NCI-H2107 treated with DMSO at 0.1 percent for 48 hours (cell line): ENCODE data around the gene BACE2.
A peak's percentile ranks its signal among the peaks of the same experiment; 100 is the strongest.
"Not testable (repeated sequence)": the region's sequence is repeated elsewhere in the genome, so short reads cannot be mapped to it uniquely, and the experiment has no call there.

Source experiments
- DNase-seq: peaks from one replicate; lab custom pipeline; 2025; ENCODE audit not compliant: unreplicated experiment; lab: John Stamatoyannopoulos, UW

Gene BACE2

DNA sequence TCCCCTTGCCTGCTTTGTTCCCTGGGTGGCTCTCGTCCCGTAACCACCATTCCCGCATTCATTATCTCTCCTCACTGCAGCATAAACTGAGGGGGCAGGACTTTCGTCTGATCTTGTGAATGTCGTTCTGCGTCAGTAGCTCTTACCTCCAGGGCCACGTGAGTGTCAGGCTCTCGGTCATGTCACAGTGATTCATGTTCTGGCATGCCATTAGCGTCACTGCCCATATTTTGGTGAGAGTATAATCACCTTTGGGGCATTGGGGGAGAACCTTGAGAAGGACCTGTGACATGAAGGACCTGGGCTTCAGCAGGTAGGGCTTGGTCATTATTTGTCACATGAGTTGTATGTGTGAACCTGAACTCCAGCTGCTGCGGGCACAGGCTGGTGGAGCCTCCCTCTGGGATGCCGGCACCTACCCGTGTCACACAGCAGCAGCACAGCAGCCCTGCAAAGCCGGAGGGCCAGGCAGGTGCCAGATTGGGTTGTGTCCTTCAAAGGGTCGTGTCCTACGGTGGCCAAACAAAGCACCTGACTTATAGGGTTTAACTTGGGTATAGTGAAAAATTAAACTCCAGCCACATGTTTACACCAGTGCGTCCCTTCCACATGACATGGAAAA is 68.5 kb downstream of the BACE2 start:
- no peak for DNase-seq

DNA sequence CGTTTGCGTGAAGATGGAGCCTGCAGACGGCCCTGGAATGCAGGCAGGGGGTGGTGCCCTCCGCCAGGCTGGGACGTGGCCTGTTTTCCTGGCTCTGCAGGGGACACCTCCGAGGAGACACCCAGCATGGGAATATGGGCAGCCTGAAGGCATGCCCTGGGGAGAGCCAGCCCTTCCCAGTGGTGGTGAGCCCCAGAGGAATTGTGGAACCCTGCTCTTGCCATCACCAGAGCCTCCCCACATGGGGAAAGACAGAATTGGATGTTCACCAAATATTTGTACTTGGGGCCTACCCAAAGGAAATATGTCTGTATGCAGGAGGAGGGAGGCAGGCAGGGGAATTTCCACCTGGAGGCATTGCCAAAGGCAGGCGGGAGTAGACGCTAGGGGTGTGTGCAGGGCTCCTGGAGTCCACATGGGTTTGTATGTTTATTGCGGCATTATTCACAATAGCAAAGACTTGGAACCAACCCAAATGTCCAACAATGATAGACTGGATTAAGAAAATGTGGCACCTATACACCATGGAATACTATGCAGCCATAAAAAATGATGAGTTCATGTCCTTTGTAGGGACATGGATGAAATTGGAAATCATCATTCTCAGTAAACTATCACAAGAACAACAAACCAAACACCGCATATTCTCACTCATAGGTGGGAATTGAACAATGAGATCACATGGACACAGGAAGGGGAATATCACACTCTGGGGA is 70.3 kb downstream of the BACE2 start:
- not testable (repeated sequence) for DNase-seq

DNA sequence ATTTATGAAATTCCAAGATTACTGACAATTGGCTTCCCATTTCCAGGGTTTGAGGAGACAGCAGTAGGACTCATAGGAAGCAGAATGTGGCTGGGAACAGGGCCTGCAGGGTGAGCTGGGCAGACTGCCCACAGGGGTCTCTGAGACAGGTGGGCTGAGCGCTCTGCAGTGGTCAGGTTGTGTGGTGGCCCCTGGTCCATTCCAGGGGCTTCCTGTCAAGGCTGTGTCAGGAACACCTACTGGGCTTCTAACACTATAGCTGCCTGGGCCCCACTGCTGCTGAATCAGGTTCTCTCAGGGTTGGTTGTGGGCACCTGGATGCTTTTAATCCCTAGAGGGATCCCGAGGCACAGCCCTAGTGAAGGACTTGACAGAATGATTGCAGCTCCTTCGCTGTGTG is 72.1 kb downstream of the BACE2 start:
- DNase-seq, result peak; percentile 2

DNA sequence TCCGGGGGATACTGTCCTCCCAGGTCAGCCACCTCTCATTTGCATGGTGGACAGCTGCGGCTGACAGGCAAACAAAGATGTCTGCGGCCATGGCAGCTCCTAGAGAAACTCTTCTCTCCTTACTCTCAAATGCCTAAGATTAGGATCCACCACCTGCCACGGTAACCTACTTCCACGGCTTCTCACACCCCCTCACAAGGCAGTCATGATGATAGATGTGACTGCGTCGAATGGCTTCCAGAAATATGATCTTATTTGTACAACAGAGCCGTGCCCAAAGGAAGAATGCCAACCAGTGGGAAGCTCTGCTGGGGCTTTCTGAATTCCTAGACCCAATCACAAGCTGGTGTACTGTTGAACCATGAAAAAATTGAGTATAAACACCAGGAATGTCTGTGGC is 73.4 kb downstream of the BACE2 start:
- DNase-seq, result peak; percentile 5

DNA sequence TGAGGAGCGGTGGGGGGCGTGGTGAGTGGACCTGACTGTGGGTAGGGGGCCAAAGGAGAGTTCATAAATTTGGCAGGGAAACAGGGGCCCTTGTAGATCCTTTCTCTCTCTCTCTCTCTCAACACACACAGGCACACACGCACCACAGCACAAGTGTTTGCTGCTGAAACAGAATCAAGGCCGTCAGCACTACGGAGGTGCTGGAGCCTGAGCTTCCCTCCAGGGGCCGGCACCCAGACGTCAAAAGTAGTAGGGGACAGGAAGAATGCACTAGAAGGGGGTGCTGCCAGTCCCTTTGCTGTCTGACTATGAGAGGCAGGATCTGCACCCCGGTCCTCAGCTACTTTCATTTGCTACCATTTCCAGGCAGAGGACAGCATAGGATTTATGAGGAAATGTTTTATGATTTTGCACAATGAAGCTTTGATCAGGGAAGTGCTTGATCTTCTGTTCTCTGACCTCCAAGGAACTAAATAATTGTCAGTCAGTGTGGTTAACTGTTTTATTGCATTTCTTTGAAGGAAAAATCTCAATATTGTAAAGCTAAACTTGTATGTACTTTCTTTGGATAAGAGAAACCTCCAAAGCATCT is 74.4 kb downstream of the BACE2 start:
- no peak for DNase-seq

DNA sequence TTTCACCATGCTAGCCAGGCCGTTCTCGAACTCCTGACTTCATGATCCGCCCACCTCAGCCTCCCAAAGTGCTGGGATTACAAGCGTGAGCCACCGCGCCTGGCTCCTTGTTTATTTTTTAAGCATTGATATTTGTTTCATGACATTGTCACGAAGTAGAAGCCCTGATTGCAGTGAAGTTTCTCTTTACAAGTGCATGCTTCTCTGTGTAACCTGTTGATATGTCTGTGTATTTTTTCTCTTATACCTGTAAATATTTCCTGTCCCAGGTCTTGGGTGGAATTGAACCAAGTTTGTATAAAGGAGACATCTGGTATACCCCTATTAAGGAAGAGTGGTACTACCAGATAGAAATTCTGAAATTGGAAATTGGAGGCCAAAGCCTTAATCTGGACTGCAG is 75.1 kb downstream of the BACE2 start:
- no peak for DNase-seq

DNA sequence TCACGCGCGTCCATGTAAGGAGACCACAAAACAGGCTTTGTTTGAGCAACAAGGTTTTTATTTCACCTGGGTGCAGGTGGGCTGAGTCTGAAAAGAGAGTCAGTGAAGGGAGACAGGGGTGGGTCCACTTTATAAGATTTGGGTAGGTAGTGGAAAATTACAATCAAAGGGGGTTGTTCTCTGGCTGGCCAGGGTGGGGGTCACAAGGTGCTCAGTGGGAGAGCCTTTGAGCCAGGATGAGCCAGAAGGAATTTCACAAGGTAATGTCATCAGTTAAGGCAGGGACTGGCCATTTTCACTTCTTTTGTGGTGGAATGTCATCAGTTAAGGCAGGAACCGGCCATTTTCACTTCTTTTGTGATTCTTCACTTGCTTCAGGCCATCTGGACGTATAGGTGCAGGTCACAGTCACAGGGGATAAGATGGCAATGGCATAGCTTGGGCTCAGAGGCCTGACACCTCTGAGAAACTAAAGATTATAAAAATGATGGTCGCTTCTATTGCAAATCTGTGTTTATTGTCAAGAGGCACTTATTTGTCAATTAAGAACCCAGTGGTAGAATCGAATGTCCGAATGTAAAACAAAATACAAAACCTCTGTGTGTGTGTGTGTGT is 76.4 kb downstream of the BACE2 start:
- not testable (repeated sequence) for DNase-seq

DNA sequence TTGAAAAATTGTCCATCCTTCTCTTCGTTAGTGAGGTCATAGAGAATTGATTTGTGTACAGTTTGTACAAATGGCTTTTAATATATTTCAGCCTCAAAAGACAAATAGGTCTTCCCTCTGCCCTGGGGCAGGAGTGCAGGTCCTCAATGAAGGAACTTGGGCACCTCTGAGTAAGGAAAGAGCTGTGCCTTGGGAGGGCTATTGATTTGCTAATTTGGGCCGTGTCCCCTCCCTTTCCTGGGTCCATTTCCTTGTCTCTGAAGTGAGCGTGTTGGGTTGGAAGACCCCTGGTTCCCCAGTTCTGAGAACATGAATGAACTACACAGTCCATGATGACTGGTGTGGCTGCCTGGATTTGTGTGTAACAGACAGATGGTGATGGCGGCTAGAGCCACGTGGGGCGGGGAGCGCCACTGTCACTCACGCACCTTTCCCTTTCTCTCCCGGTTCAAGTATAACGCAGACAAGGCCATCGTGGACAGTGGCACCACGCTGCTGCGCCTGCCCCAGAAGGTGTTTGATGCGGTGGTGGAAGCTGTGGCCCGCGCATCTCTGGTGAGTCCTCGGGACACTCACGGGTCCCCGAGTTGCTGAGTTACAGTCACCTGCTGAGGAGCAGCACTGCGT is 77.7 kb downstream of the BACE2 start:
- no peak for DNase-seq

DNA sequence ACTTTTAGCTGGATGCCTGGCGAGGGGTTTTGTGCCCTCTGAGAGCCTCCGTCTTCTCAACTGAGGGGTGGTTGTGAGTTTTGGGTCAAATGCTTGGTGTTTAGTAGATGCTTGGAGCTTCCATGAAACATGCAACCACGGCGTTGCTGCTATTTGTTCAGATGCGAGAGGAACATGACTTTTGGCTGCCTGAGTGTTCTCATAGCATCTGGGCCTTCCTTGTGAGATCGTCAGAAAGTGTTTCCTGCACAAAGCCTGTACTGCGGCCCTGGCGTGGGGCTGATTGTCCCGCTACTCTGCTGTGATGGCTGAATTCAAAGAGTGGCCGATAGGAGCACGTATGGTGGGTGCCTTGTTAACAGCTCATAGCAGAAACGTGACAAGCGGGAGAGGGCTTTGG is 78.8 kb downstream of the BACE2 start:
- no peak for DNase-seq

DNA sequence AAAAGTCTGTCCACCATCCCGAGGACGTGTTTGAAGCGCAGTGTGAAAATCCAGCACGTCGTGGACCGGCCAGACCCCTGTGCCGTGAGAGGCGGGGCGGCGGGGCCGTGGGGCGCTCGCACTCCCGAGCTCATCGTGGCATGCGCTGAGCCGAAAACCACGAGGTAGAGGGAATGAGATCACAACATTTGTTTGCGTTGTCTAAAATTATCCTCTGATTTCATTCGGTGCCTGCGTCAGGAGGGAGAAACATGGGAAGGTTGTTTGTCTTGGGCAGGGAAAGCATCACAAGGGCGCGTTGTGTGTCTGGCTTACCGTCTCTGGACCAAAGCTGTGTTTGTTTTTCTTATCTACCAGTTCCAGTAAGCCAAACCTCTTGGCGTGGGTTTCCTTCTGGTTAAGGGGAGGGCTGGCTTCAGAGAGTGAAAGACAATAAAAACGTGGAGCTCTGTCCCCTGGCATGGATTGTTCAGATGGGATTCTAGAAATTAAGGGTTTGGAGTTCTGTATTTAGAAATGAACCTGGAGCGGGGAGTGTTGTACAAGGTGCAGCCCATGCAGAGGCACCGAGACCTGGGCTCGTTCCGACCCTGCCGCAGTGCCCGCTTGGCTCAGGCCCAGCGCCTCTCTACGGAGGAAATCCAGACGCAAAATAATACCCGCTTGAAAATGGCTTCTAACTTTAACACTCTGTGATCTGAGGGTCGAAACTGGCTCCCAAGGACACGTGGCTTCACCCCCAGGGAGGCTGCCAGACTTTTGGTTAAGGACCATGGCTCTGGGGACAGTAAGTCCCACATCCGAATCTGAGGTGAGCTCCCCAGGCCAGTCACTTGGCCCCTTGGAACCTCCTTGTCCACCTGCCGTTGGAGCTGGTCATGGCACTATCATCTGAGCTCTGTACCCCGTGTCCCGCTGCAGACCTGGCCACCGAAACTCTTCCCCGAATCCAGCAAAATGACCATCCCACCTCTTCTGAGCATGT is 79.9 kb downstream of the BACE2 start:
- DNase-seq, result no peak

DNA sequence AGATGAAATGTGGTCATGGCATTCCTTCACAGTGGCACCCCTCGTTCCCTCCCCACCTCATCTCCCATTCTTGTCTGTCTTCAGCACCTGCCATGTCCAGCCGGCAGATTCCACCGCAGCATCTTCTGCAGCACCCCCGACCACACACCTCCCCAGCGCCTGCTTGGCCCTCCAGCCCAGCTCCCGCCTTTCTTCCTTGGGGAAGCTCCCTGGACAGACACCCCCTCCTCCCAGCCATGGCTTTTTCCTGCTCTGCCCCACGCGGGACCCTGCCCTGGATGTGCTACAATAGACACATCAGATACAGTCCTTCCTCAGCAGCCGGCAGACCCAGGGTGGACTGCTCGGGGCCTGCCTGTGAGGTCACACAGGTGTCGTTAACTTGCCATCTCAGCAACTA is 81.5 kb downstream of the BACE2 start:
- DNase-seq, result no peak

DNA sequence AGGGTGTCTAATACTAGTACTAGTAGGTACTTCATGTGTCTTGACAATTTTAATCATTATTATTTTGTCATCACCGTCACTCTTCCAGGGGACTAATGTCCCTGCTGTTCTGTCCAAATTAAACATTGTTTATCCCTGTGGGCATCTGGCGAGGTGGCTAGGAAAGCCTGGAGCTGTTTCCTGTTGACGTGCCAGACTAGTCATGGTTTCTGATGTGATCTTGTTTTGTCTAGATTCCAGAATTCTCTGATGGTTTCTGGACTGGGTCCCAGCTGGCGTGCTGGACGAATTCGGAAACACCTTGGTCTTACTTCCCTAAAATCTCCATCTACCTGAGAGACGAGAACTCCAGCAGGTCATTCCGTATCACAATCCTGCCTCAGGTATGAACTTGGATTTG is 82.6 kb downstream of the BACE2 start:
- DNase-seq, result no peak

DNA sequence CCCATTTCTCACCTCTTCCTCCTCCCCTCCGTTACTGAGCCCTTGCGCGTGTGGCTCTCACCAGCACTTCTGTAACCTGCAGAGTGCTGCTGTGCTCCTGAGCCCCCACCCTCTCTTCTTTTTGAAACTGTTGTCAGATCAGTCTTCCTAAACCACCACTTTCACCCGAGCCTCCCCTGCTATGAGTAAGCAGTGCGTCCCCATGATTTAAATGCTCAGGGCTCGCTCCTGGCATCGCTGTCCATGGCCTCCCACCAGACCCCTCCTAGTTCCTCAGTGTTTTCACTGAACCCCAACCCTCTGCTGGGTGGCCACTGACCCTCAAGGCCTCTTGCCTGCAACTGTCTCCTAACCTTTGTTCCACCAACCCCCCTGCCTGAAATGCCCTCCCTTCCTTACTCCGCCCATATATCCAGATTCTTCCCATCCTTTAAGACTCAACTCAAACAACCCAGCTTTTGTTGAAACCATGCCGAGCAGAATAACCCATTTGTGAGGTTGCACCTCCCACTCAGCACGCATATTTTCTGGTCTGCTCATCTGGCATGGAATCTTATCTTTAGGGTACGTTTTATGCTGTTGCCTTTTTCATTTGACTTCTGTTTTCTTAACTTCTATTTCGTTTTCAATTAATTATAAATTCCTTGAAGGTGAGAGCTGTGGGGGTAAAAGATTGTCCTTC is 84.1 kb downstream of the BACE2 start:
- DNase-seq, result no peak

DNA sequence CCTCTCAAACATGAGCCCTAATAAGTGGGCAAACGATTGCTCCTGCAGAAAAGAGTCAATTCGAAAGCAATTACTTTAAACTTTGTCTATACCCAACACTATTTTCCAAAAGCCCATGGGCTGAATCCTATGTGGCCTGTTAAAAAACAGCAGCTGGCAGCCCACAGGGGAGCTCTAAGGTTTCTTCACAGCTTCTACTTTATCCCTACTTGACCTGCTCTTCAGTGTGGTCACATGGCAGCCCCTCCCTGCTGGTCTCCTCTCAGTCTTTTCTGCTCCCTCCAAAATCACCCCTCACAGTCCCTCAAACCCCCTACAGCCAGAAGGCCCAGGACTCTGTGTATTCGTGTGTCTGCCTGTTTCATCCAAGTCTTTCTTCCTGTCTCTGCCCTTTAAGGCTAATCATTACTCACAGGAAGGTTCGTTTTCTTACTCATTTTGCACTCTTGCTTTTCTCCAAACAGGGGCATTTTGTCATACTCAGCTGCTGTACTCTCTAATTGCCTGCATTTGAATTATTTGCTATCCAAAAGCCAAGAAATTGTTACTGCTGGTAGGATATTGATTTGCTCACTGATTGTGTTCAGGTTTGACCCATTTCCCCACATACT is 86.2 kb downstream of the BACE2 start:
- DNase-seq, result no peak

DNA sequence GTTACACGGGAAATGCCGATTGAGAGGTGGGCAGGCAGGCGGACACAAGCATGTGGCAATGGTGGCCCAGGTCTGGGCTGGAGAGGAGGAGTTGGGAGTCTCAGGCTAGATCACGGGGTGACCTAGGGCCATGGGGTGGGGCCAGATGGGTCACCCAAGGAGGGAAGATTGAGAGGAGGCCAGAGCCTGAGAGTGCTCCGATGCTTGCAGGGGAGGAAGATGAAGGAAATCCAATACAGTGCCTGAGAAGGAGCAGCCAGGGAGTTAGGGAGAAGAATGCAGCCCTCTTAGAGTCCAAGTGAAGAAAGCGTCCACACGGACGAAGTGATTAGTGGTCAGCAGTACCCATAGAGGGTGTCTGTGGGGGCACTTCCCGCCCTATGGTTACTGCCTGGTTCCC is 87.2 kb downstream of the BACE2 start:
- DNase-seq, result no peak

DNA sequence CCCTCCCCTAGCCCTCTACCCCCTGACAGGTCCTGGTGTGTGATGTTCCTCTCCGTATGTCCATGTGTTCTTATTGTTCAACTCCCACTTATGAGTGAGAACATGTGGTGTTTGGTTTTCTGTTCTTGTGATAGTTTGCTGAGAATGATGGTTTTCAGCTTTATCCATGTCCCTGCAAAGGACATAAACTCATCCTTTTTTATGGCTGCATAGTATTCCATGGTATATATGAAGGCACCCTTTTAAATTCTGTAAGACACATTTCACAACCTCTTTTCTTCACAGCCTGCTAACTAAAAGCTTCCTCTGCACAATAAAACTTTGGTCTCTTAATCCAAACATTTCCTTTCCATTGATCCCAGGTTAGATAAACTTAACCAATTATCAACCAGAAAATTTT is 88.3 kb downstream of the BACE2 start:
- DNase-seq, result not testable (repeated sequence)

DNA sequence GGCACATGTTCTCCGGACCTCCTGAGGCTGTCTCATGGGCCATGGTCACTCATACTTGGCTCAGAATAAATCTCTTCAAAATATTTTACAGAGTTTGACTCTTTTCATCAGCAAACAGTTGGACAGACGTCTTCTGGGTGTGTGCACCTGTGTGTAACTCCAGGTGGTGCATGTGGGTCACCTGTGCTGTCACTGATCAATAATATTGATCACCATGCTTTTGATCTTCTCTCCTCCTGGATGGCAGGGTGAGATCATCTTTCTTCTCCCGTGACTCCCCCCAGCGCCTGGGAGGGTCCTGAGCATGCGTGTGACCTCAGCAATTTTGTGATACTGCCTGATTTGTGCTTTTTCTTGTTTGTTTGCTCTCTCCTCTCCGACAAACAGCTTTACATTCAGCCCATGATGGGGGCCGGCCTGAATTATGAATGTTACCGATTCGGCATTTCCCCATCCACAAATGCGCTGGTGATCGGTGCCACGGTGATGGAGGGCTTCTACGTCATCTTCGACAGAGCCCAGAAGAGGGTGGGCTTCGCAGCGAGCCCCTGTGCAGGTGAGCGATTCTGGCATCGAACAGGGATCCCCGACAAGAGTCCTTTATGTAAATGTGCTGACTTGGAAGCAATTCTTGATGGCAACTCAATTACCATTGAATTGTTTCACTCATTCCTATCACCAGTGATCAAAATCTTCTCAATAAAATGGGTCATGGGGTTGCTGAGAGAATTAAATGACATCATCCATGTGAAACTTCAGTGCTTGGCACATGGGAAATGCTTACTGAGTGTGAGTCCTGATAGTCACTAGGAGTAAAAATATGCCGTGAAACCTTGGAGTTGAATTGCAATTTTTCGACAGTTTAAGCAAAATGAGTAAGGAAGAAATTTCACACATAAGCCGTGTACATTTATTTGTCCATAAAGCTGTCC is 89.1 kb downstream of the BACE2 start:
- no peak for DNase-seq

DNA sequence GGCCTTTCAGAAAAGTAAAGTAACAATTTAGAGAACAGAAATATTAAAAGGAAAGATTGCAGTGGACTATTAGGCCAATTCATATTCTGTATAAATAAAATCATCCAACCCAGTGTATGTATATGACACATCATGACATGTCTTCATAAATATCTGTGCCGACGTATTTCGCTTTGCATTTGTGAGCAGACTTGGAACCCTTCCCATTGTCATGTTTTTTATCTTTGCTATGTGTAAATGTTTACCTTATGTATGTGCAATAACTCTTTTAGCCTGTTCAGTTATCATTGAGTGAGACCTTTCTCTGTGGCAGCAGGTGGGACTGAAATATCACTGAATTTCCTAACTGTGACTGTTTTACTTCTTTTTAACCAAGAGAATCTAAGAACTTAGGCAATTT is 90.7 kb downstream of the BACE2 start:
- DNase-seq, result no peak
